ENCODE data around the gene CARD6.
"Not testable (repeated sequence)": the region's sequence is repeated elsewhere in the genome, so short reads cannot be mapped to it uniquely, and the experiment has no call there.

Gene CARD6, protein sequence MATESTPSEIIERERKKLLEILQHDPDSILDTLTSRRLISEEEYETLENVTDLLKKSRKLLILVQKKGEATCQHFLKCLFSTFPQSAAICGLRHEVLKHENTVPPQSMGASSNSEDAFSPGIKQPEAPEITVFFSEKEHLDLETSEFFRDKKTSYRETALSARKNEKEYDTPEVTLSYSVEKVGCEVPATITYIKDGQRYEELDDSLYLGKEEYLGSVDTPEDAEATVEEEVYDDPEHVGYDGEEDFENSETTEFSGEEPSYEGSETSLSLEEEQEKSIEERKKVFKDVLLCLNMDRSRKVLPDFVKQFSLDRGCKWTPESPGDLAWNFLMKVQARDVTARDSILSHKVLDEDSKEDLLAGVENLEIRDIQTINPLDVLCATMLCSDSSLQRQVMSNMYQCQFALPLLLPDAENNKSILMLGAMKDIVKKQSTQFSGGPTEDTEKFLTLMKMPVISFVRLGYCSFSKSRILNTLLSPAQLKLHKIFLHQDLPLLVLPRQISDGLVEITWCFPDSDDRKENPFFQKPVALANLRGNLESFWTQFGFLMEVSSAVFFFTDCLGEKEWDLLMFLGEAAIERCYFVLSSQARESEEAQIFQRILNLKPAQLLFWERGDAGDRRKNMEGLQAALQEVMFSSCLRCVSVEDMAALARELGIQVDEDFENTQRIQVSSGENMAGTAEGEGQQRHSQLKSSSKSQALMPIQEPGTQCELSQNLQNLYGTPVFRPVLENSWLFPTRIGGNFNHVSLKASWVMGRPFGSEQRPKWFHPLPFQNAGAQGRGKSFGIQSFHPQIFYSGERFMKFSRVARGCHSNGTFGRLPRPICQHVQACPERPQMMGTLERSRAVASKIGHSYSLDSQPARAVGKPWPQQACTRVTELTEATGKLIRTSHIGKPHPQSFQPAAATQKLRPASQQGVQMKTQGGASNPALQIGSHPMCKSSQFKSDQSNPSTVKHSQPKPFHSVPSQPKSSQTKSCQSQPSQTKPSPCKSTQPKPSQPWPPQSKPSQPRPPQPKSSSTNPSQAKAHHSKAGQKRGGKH

DNA sequence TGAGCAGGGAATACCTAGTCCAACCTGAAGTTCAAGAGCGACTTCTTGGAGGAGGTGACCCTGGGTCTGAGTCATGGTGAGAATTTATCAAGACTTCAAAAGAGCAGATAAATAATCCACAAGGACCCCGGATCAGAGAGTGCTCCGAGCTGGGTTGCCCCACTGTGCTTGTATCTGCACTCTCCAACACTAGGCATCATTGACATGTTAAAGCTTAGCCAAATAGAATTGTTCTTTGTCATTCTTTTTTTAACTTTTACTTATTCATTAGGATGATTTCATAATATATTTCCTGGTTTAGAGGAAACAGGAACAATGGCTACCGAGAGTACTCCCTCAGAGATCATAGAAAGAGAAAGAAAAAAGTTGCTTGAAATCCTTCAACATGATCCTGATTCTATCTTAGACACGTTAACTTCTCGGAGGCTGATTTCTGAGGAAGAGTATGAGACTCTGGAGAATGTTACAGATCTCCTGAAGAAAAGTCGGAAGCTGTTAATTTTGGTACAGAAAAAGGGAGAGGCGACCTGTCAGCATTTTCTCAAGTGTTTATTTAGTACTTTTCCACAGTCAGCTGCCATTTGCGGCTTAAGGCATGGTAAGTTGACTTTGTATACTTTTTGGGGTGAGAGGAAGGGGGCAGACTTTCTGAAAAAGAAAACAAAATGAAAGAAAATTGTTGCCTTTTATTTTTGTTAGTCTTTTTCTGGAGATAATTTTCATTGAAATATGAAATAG lies at the start of gene CARD6:
CARD6 (plus strand) TSS at position 300 of the 738 bp plus-strand sequence; CDS start at position 316, 16 bp downstream.
- DNase-seq (ENCODE audit: low read depth, low spot score) = no peak

DNA sequence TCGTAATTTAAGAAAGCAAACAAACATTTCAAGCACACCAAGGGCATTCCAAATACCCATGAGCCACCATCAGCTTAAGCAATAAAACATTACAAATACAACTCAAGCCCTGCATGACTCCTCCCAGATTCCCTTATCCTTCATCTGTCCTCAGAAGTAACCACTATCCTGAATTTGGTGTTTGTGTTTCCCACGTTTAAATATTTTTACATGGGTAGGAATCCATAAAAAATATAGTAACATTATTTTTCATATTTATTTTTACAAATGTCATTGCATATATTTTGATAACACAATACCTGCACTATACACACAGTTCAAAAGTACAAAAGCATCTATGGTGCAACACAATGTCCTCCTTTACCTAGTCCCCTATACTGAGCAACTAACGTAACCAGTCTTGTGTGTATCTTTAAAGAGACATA lies 49.4 kb upstream of the CARD6 start:
- DNase-seq (ENCODE audit: low read depth, low spot score) = no peak

DNA sequence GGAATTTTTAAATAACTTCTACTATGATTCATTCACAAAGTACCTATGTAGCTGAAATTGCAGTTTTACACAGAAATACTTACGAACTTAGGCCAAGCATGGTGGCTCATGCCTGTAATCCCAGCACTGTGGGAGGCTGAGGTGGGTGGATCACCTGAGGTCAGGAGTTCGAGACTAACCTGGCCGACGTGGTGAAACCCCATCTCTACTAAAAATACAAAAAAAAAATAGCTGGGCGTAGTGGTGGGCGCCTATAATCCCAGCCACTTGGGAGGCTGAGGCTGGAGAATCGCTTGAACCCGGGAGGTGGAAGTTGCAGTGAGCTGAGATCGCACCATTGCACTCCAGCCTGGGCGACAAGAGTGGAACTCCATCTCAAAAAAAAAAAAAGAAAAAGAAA lies 48.5 kb upstream of the CARD6 start:
- not testable (repeated sequence) for DNase-seq (ENCODE audit: low read depth, low spot score)

DNA sequence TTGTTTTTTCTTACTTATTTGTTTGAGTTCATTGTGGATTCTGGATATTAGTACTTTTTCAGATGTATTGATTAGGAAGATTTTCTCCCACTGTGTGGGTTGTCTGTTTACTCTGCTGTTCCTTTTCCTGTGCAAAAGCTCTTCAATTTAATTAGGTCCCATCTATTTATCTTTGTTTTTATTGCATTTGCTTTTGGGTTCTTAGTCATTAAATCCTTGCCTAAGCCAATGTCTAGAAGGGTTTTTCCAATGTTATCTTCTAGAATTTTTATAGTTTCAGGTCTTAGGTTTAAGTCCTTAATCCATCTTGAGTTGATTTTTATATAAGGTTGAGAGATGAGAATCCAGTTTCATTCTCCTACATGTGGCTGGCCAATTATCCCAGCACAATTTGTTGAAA lies 46.8 kb upstream of the CARD6 start:
- not testable (repeated sequence) for DNase-seq (ENCODE audit: low read depth, low spot score)

DNA sequence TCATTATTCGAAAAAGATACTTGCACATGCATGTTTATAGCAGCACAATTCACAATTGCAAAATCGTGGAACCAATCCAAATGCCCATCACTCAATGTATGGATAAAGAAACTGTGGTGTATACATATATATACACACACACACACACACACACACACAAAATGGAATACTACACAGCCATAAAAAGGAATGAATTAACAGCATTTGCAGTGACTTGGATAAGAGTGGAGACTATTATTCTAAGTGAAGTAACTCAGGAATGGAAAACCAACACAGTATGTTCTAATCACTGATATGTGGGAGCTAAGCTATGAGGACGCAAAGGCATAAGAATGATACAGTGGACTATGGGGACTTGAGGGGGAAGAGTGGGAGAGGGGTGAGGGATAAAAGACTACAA lies 46.3 kb upstream of the CARD6 start:
- not testable (repeated sequence) for DNase-seq (ENCODE audit: low read depth, low spot score)

DNA sequence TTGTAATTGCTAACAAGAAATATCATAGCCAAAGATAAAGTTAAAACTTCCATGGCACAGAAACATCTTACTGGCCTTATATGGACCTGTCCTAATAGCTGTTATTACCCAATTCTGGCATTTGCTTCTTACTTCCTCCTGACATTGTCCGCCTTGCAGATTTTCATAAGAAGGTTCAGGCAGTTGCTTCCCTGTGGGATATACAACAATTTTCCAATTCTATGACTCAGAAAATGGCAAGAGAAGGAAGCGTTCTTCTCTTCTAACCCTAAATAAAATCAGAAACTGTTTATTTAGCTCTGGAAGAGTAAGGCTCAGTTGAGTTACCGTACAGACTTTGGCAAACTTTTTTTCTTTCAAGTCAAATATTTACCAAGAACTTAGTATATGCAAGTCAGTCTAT lies 44.7 kb upstream of the CARD6 start:
- no peak for DNase-seq (ENCODE audit: low read depth, low spot score)

DNA sequence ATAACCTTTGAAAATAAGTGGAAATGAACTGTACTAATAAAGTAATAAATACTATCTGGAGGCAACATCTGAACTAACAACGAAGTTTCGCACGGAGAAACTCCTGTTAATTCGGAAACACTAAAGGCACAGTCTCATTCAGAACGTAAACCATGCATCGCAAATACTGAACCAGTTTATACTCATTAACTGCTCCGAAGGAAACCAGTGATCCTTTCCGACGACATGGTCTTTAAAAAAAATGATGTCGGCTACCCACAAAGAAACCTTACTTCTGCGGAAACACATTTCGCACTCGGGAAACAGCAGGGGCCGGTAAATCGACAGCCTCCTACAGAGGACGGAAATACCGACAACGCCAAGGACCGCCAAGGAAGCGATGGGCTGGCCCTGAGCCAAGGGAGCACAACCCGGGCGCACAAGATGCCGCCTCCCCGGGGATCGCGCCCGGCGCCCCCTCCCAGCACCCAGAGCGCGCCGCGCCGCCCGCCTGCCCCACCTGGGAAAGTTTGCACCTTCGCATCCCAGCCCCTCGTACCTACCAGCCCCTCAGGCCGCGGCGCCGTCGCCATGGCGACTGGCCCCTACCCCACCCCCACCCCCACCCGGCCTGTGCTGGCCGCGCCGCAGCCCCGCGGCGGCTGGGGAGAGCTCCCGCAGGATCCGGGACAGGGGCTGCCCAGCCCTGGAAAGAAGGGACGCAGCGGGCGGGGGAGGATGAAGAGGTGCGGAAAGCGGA lies 43.7 kb upstream of the CARD6 start:
- peak; percentile 33 for DNase-seq (ENCODE audit: low read depth, low spot score)

DNA sequence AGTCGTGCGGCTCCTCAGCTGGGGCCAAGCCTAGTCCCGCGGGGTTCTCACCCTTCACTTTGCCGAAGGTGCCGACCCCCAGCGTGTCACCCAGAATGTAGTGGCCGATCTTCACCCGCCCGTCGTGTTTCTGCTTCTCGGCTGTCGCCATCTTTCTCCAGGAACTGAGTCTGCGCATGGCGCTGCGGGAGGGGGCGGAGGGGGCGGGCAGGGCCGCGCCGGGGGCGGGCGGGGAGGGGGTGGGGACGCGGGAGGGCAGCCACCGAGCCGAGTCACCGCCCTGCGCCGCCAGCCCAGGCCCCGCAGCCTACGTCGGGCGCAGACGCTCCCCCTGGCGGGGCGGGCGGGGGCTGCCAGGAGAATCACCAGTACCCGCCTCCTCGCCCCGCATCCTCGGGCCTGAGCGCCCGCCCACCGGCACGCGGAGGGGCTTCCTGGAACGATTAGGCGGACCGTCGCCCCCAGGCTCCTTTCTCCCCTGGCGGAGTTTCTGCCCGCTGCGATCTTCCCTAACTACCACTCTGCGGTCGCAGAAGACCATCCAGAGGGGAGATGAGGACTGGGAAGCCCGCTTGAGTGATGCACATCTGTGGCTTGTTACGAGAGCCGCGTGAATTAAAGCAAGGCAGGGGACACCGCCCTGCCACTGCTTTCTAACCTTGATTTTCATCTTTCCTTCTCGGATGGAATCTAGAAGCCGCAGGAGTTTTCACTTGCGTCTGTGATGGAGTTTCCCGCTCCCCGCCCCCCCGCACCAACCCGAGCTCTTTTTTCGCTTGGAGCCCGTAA lies 43.0 kb upstream of the CARD6 start, which contains the start of gene PRKAA1:
PRKAA1 (minus strand) TSS at position 363 of the 789 bp plus-strand sequence; CDS start at position 178, 185 bp downstream.
- peak; percentile 74 for DNase-seq (ENCODE audit: low read depth, low spot score)

DNA sequence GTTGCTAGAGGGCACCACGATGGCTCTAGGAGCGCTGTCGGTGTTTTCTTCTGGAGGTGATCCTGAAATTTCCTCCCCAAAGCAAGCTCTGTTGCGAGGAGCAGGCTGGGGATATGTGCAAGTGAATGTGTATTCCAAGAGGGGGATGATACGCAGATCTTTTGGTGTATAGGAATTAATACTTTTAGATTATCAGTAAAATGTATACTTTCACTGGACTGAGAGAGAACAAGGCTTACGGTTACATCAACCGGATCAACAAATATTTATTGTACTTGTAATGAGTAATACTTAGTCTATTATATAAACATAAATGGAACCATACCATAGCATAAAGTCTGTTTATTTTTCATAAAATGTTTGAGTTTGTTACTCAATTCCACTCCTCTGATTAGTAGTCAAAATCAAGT lies 42.4 kb upstream of the CARD6 start:
- DNase-seq (ENCODE audit: low read depth, low spot score) = peak; percentile 24

DNA sequence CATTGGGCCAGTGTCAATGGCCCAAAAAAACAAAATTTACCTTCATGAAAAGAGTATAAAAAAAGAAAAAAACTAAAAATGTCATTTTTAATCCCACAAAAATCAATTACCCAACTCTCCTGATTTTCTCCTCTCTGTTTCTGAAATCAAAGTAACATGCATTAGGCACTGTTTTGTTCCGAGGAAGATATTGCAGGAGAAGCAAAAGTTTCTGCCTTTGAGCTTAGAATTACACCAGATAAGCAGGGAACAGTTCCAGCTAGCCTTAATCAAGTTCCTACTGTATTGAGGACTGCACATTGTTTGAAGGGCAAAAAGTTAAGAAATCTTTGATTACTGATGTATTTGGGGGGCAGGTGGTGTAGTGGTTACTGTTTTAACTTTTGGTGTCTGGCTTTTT lies 41.9 kb upstream of the CARD6 start:
- no peak for DNase-seq (ENCODE audit: low read depth, low spot score)

DNA sequence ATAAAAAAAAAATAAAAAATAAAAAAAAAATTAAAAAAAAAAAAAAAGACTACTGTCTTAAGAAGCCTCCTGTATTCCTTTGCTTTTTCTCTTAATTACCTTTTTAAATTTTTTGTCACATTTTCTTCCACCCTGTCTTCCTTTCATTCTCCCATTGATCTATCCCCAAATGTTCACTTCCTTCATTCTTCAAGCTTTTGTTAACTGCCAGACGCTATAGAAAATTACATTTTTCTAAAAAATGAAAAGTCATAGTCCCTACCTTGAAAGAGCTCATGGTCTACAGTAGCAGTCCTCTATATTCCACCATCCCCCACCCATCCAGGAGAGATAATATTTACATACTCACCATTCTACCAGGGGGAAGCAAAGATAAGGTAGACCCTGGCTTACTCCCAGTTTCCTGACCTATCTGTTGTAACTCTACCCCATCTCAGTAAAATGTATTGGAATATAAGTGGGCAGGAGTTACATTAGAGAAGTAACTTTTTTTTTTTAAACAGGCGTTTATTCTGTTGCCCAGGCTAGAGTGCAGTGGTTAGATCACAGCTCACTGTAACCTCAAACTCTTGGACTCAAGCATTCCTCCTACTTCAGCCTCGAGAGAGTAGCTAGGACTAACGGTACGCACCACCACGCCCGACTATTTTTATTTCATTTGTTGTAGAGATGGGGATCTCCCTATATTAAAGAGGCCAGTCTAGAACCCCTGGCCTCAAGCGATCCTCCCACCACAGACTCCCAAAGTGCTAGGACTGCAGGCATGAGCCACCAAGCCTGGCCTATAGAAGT lies 39.2 kb upstream of the CARD6 start:
- DNase-seq (ENCODE audit: low read depth, low spot score) = no peak

DNA sequence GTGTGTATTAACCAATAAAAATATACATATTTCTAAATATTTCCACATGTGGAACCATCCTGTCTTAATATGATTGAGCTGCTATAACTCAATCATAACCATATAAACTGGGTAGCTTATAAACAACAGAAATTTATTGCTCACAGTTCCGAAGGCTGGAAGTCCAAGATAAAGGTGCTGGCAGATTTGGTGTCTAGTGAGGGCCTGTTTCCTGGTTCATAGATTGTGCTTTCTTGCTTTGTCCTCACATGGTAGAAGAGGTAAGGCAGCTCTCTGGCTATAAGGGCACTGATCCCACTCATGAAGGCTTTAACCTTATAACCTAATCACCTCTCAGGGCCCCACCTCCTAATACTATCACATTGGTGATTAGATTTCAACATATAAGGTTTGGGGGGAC lies 29.0 kb upstream of the CARD6 start:
- no peak for DNase-seq (ENCODE audit: low read depth, low spot score)

DNA sequence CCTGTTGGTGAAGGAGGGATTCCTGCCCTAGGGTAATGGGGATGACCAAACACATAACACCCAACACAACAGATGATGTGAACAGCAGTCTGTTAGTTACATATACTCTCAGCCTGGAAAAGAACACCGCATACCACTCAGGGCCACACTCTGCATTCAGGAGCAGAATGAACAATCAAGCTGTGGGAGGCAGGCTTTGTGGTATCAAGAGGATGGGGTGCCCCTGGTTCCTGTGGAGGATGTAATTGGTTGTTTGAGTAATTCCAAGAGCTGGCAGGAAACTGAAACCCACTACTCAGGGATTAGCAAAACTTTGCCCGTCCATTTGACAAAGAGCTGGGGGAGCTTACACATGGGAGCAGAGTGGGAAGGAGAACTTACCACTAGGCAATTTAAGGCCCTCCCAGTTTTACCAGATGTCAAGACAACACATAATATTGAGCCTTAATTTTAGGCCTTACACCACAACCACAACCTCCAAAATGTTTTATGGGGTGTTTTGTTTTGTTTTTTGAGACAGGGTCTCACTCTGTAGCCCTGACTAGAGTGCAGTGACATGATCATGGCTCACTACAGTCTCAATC lies 27.4 kb upstream of the CARD6 start:
- no peak for DNase-seq (ENCODE audit: low read depth, low spot score)

DNA sequence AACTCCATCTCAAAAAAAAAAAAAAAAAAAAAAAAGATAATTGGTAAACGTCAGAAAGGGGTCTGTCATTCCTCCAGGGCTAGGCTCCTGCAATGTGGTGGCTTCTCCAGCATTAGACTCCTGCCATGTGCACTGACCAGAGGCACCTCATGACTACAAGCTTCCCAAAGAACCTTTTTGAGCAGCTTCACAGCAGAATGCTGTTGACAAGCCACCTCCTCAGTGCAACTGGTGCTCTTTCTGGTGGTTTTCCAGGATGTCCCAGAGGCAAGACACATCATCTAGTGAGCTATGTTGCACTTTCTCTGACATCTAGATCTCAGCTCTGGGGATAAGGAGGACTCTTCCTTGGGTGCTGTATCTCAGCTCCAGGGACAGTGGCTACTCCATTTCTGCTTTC lies 17.7 kb upstream of the CARD6 start:
- DNase-seq (ENCODE audit: low read depth, low spot score) = no peak

DNA sequence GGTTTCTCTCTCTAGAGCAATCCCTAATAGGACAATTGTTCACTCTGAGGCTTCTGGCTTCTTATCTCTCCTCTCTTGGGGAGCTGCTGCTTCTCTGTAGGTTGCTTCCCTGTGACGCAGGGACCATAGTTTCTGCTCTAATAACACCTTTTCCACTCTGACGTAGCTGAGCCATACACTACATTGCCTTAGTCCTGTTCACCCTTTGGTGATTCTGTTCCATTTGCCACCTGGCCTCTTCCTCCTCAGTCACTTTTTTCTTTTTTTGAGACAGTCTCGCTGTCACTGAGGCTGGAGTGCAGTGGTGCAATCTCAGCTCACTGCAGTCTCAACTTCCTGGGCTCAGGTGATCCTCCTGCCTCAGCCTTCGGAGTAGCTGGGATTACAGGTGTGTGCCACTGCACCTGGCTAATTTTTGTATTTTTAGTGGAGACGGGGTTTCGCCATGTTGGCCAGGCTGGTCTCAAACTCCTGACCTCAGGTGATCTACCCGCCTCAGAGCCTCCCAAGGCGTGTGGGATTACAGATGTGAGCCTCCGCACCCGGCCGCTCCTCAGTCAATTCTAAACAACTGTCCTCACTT lies 15.6 kb upstream of the CARD6 start:
- not testable (repeated sequence) for DNase-seq (ENCODE audit: low read depth, low spot score)

DNA sequence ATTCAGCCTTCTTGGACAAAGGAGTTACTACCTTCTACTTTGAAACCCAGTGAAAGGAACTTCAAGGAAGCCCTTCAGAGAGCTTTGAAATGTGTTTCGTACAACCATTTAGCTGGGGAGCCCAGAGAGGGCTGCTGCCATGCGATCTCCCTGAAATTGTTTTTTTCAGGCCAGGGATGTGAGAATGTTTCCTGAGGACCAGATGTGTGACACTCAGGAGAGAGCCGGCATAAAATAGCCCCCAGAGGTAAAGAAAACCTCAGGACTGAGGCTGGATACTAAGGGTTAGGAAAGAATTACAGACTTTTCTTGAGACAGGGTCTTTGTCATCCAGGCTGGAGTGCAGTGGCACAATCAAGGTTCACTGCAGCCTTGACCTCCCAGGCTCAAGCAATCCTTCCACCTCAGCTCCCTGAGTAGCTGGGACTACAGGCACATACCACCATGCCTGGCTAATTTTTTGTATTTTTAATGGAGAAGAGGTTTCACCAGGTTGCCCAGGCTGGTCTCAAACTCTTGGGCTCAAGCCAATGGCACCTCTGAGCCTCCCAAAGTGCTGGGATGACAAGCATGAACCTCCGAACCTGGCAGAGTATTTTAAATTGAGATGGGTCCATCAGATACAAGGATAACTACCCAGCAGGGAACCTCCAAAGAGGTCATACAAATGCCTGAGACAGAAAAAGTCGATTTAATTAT lies 14.5 kb upstream of the CARD6 start:
- DNase-seq (ENCODE audit: low read depth, low spot score) = no peak

DNA sequence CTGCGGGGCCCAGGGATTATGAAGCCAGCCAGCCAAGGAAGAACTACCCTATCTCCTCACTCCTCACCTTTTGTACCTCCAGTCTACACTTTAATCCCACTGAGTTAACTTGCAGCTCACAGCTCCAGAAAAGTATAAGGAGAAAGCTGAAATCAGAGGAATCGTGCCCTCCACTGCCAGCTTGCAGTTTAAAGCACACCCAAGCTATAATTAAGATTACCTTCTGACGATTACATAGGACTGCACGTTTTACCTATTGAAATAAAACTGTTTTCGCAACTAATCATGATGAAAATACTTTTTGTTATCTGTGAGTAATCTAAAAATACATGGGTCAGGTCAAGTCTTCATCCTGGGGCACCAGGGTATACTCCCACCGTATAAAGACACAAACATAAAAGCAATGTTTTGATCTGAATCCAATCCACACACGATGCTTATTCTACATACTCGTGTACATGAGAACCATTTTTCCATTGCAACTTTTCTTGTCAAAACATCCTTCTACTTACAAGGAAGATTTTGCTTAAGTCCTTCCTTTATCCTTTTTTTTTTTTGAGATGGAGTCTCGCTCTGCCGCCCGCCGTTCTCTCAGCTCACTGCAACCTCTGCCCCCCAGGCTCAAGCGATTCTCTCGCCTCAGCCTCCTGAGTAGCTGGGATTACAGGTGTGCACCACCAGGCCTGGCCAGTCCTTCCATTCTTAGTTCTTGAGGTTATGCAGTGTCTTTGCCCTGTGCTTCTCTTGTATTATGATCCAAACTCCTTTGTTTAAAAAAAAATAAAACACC lies 13.8 kb upstream of the CARD6 start:
- no peak for DNase-seq (ENCODE audit: low read depth, low spot score)

Data from smooth muscle cell of the brain vasculature (primary cell).